GM18505 (cell line): ENCODE results near the gene NCOA7.

Experiments
- ATAC-seq: cut with Tn5 transposase; IDR thresholded peaks from one replicate; pipeline ENCODE4 v1.9.1; 2021; ENCODE audit not compliant: unreplicated experiment
- POLR2A ChIP-seq: IDR thresholded peaks from 4 replicates; pipeline ENCODE4 v1.6.1; 2011; ENCODE audit warnings: borderline replicate concordance; ENCODE audit not compliant: insufficient read depth, insufficient read length; ENCODE audit errors: extremely low read depth

NCOA7 gene

GRCh38 chr6:125790358-125791150 is at the start of gene NCOA7:
TSS of gene NCOA7 (plus strand) at chr6:125790960. CDS start at chr6:125815355, 24,395 bp downstream.
- peak; percentile 73 for TF ChIP-seq POLR2A
- ATAC-seq, result peak; percentile 71

GRCh38 chr6:125741336-125741735 is 49.4 kb upstream of the NCOA7 start:
- no peak for TF ChIP-seq POLR2A
- ATAC-seq, result no peak

GRCh38 chr6:125742024-125742423 is 48.7 kb upstream of the NCOA7 start:
- no peak for TF ChIP-seq POLR2A

GRCh38 chr6:125742464-125743120 is 48.2 kb upstream of the NCOA7 start:
- ATAC-seq, result no peak

More at GRCh38 chr6:125742024-125742423, 48.7 kb upstream of the NCOA7 start:
- no peak for ATAC-seq

DNA sequence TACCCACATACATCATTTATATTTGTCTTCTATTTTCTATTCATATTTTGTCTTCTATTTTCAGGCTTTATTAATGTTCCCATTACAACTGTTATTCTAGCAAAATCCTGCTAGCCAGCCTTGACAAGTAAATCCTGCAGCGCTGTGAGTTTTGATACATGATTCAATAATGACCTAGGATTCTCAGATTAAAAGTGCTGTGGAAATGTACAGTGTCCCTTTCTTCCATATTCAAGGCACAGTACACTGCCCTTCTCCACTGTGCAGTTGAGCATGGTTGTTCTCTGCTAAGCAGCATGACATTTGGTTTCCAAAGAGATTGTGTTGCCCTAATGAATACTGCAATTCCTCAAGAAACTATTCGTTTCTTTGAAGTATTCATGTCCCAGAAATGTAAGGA is 47.2 kb upstream of the NCOA7 start:
- no peak for ATAC-seq
- no peak for TF ChIP-seq POLR2A

More at GRCh38 chr6:125742464-125743120, 48.2 kb upstream of the NCOA7 start:
- no peak for TF ChIP-seq POLR2A

- ATAC-seq, result no peak
- no peak for TF ChIP-seq POLR2A
These were observed 45.3 kb upstream of the NCOA7 start for GRCh38 chr6:125745281-125746018.

GRCh38 chr6:125746019-125746414 is 44.7 kb upstream of the NCOA7 start:
- ATAC-seq, result no peak
- TF ChIP-seq POLR2A, result no peak

DNA sequence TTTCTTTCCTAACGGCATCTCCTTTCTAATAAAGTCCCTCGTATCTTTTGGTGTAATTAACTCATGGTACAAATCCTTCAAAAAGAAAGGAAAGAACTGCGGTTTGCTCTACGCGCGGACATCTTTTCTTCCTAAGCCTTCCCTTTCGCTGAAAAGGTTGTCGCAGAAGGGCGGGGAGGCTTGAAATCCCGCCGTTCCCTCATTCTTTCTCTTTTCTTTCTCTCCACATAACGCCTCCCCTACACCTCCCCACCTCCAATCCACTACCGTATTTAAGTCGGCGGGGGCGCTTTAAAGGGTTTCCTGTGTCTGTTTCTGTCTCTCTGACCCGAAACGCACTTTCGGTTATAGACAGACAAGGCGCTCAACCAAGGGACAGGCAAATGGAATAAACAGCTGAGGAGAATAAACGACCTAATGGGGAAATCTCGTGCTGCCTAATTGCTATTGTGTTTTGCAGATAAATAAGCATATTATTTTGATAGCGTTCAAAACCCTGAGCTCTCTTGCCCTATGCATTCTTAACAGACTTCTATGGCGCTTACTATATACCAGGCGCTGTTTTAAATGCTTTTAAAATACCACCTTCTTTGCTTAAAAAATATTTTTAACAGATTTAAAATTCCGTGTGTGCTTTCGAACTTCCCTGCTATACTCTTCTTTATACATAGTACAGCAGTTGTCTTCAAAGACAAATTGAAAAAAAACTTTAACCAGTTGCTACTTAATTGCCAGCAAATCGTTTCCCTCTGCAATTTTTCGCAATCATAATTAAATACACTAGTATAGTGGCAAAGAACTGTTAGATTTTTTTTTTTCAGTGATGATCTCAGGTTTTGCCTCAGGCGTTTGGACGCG is 43.8 kb upstream of the NCOA7 start:
- peak; percentile 45 for ATAC-seq
- no peak for TF ChIP-seq POLR2A

DNA sequence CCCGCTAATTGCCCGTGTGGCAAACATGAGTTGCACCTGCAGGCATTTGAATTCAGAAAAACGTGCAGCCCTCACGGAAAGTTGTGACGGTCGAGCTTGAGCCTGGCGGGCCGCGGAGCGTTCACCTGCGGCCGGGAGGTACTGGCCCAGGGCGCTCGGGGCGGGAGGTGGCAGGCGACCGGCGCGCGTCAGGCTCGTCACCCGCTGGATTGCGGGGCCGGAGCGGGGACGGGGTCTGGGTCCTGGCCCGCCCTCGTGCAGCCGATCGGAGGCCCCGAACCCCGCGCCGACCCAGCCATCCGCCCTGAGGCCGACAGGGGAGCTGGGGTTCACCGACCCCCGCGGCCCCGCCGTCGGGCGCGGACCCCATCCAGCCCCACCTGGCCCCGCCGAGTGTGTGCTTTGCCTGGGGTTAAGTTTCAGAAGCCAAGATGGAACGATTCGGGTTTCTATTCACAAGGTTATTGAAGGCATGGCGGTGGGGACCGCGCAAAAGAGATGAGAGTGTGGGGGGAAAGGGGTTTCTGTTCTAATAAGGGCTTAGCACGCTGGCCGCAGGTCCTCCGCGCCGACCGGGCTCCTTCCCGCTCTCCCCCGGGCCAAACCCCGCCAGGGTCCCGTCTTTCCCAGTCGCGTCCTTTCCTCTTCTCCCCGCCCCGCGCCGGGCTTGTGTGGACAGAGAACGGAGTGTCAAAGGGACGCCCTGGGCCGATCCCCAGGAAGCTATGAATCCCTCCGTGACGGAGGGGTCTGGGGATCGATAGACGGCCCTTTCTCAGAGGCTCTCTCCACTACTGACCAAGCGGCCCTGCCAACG is 43.0 kb upstream of the NCOA7 start:
- no peak for ATAC-seq
- no peak for TF ChIP-seq POLR2A

GRCh38 chr6:125748406-125749172 is 42.2 kb upstream of the NCOA7 start:
- ATAC-seq, result no peak

GRCh38 chr6:125749173-125749864 is 41.4 kb upstream of the NCOA7 start, which contains the start of gene HEY2:
TSS of gene HEY2 (plus strand) at chr6:125749632. CDS start at chr6:125749777, 145 bp downstream.
- ATAC-seq, result peak; percentile 88
- no peak for TF ChIP-seq POLR2A

More at GRCh38 chr6:125748406-125749172, 42.2 kb upstream of the NCOA7 start:
- no peak for TF ChIP-seq POLR2A
